ENCODE results near the gene IL18BP. TPM values are rescaled to one million over a fixed set of nuclear protein-coding genes. Genes with fewer than 3 reads are reported as not detected.

IL18BP gene
- total RNA-seq, 1 experiment from 2014 or later, result 1.0 TPM

GRCh38 chr11:72006309-72007088, 7.8 kb downstream of the IL18BP start:
- no peak for DNase-seq (ENCODE audit: low read depth)

DNA sequence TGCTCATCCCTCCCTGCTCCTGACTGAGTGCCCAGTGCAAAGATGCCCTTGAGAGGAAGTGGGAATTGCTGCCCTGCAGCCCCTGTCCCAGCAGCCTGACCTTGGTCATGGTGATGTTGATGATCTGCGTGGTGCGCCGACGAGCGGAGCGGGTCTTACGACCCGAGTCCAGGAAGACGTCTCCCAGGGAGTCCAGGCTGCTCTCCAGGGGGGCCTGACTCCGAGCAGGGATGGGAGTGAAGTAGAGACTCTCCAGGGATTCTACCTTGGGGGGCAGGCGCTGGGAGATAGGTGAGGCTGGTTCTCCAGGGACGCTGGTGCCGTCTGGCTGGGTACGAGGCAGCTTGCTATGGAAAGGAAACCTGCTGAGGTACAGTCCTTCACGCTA, 8.4 kb downstream of the IL18BP start:
- no peak for DNase-seq (ENCODE audit: low read depth)
- in situ Hi-C loops (cut with HindIII; ENCODE audit: low pct_unique_long_range_greater_than_20kb, low sequenced_read_pairs), result no loop called here

More at GRCh38 chr11:72006309-72007088, 7.8 kb downstream of the IL18BP start:
- in situ Hi-C loops (cut with HindIII; ENCODE audit: low pct_unique_long_range_greater_than_20kb, low sequenced_read_pairs), result no loop called here

- in situ Hi-C loops (cut with HindIII; ENCODE audit: low pct_unique_long_range_greater_than_20kb, low sequenced_read_pairs), result no loop called here
- no peak for DNase-seq (ENCODE audit: low read depth)
Measured at GRCh38 chr11:72007587-72007986, 8.9 kb downstream of the IL18BP start.

DNA sequence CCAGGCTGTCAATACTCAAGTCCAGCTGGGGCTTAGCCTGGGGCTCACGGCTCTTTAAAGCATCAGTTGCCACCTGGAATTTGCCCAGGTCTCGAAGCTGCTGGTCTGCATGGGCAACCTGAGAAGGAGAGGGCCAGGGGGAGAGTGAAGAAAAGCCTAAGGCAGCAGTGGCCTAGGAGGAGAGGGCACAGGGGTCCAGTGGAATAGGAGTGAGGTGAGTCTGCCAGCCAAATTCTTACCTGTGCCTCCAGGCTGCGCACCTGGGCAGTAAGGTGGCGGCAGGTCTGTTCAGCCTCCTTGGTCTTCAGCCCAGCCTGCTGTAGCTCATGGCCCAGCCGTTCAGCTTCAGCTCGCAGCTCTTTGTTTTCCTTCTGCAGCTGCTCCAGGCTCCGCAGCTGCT, 10.0 kb downstream of the IL18BP start:
- in situ Hi-C loops (cut with HindIII; ENCODE audit: low pct_unique_long_range_greater_than_20kb, low sequenced_read_pairs), result no loop called here
- no peak for DNase-seq (ENCODE audit: low read depth)

DNA sequence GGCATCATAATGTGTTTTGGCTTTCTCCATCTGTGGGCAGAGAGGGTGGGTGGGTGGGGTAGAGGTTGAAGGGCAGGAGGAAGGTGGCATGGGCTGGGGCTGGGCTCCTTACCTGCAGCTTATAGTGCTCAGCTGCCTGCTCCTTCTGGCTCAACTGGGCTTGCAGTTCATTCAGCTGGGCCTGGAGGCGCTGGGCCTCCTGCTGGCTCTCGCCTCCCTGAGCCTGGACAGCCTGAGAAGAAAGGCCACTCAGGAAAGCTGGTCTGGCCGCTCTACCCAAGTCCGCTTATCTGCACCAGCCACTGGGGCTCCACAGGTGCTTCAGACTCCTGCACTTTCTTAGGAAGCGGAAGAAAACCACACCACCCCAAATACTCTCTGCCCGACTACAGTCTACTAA, 10.4 kb downstream of the IL18BP start:
- no peak for DNase-seq (ENCODE audit: low read depth)

DNA sequence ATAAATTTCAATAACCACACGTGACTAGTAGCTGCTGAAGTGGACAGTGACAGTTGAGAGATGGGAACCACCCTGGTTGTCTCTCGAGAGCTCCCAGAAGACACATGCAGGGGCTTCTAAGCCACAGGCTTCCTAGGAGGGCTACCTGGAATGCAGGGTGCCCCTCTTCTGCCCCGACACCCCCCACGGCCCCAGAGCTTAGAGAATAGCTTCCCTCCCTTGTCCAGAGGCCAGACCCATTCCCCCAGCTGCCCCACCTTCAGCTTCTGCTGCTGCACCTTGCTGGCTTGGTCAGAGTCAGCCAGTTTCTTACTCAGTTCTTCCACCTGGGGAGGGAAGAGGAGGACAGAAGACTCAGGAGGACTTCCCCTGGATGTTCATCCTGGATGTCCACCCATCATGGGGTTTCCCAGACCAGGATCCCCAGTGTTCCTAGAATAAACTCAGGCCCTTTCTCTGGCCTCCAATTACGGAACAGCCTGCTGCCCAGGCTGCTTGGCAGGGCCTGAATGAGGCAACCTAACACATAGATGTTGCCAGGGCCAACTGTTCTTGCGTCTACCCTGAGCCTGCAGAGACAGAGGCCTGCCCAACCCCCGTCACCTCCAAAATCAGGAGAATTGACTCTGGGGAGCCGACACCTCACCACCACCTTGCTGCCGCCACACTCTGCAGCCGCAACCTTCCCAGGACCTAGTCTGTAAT, 12.0 kb downstream of the IL18BP start:
- in situ Hi-C loops (cut with HindIII; ENCODE audit: low pct_unique_long_range_greater_than_20kb, low sequenced_read_pairs), result no loop called here

More for the DNA sequence above, 10.4 kb downstream of the IL18BP start:
- in situ Hi-C loops (cut with HindIII; ENCODE audit: low pct_unique_long_range_greater_than_20kb, low sequenced_read_pairs), result no loop called here

GRCh38 chr11:72012091-72012630, 13.5 kb downstream of the IL18BP start:
- no peak for DNase-seq (ENCODE audit: low read depth)
- in situ Hi-C loops (cut with HindIII; ENCODE audit: low pct_unique_long_range_greater_than_20kb, low sequenced_read_pairs), result no loop called here

More for the DNA sequence above, 12.0 kb downstream of the IL18BP start:
- no peak for DNase-seq (ENCODE audit: low read depth)

GRCh38 chr11:72012897-72013721, 14.4 kb downstream of the IL18BP start:
- DNase-seq (ENCODE audit: low read depth), result no peak

DNA sequence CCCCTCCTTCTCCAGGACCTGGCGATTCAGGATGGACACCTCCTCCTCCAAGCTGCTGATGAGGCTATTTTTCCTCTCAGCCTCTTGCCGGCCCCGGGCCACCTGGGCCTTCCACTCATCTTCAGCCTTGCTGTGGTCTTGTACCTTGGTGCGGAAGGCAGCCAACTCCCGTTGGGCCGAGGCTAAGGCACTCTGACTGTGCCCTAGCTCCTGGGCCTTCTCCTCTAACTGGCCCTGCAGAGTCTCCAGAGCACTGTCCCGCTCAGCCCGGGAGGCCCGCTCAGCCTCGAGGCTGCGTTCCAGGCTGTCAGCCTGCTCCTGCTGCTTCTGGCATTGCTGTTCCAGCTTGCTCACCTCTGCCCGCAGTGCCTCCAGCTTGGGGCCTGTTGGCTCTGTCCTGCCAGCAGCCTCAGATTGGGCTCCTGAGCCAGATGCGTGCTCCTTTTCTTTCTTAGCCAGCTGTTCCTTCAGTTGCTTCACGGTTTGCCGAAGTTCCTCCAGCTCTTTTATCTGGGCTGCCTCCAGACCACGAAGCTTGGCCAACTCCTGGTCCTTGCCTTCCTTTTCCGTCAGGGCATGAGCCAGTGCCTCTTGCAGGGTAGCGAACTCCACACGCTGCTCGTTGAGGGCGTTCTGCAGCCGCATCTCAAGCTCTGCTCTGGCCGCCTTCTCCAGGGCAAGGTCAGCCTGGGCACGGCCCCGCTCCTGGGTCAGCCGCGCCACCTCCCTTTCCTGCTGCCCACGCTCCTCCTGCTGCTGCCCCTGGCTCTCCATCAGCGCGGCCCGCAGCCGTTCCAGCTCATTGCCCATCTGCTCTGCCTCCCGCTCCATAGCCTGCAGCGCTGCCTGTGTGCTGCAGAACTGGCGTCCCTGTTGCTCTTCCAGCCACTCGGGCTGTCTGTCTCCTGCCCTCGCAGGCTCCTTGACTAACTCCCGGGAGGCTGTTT, 15.3 kb downstream of the IL18BP start:
- no peak for DNase-seq (ENCODE audit: low read depth)
- in situ Hi-C loops (cut with HindIII; ENCODE audit: low pct_unique_long_range_greater_than_20kb, low sequenced_read_pairs), result no loop called here

More at GRCh38 chr11:72012897-72013721, 14.4 kb downstream of the IL18BP start:
- in situ Hi-C loops (cut with HindIII; ENCODE audit: low pct_unique_long_range_greater_than_20kb, low sequenced_read_pairs), result no loop called here

DNA sequence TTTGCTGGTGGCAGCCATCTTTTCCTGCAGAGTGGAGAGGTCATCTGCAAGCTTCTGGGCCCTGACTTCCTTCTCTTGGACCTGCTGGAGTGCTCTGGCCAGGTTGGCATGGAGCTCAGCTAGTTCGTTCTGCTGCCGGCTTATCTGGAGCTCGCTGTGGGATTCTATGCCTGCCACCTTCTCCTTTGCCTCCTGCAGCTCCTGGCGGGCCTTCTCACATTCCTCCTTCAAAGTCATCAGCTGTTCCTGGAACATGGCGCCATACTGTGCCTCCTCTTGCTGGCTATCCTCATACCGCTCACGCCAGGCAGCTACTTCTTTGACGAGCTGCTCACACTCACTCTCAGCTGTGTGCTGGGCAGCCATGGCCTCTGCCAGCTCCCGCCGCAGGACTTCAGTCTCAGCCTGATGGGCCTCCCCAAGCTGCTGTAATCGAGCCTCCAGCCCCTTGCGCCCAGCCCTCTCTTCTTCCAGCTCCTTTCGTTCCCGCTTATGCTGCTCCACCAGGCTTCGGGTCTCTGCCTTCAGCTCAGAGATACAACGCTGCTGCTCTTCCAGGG, 16.1 kb downstream of the IL18BP start:
- in situ Hi-C loops (cut with HindIII; ENCODE audit: low pct_unique_long_range_greater_than_20kb, low sequenced_read_pairs), result no loop called here
- DNase-seq (ENCODE audit: low read depth), result no peak

GRCh38 chr11:72015511-72016061, 16.9 kb downstream of the IL18BP start:
- peak; percentile 40 for DNase-seq (ENCODE audit: low read depth)
- in situ Hi-C loops (cut with HindIII; ENCODE audit: low pct_unique_long_range_greater_than_20kb, low sequenced_read_pairs), result no loop called here

GRCh38 chr11:72018171-72018570, 19.5 kb downstream of the IL18BP start:
- in situ Hi-C loops (cut with HindIII; ENCODE audit: low pct_unique_long_range_greater_than_20kb, low sequenced_read_pairs), result no loop called here
- no peak for DNase-seq (ENCODE audit: low read depth)

DNA sequence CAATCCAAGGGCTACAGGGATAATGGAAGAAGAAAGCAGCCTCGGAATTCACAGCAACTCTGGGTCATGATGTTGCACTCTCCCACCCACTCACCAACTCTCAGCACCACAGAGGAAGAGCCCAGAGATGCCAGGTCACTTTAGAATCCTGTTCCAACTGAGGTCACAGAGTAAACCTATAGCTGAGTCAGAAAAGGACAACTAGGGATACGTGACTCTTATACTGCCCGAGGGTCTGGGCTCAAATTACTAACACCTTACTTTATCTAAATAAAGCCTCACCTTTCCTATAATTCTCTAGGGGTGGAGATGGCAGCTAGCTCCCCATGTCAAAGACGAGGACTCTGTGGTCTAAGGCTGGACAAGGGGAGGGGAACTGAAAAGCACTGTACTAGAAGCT, 24.6 kb downstream of the IL18BP start:
- DNase-seq (ENCODE audit: low read depth), result no peak
- in situ Hi-C loops (cut with HindIII; ENCODE audit: low pct_unique_long_range_greater_than_20kb, low sequenced_read_pairs), result no loop called here

- no peak for DNase-seq (ENCODE audit: low read depth)
Measured at GRCh38 chr11:72024069-72024754, 25.5 kb downstream of the IL18BP start.

GRCh38 chr11:72026090-72026489, 27.4 kb downstream of the IL18BP start:
- in situ Hi-C loops (cut with HindIII; ENCODE audit: low pct_unique_long_range_greater_than_20kb, low sequenced_read_pairs), result no loop called here
- DNase-seq (ENCODE audit: low read depth), result no peak

More at GRCh38 chr11:72024069-72024754, 25.5 kb downstream of the IL18BP start:
- in situ Hi-C loops (cut with HindIII; ENCODE audit: low pct_unique_long_range_greater_than_20kb, low sequenced_read_pairs), result no loop called here

DNA sequence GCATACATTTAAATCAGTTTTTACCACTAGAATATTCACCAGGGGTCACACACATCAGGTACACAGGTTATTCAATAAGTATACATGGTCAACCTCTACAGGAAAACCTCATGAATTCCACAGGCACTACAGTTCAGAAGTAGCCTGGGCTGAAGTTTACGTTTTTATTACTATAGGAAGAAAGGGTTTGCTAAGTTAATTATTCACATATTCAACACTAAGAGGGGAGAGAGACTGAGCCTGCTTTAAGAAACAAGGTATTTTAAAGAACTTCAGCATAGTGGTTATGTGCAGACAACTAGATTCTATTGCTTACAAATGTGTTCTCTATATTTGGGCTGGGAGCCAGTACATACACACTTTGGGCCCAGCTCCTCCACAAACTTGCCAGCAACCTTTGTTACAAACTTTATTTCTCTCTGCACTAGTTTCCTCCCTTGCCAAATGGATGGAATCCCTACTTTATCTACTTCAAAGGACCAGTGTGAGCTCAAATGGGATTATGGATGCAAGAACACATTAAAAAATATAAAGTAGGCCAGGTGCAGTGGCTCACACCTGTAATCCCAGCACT, 31.9 kb downstream of the IL18BP start:
- no peak for DNase-seq (ENCODE audit: low read depth)
- in situ Hi-C loops (cut with HindIII; ENCODE audit: low pct_unique_long_range_greater_than_20kb, low sequenced_read_pairs), result no loop called here
